HG02678 (cell line): ENCODE data around the gene ADAMTS17.

ENCODE experiments used
- ATAC-seq: cut with Tn5 transposase; IDR thresholded peaks from one replicate; pipeline ENCODE4 v1.9.1; 2021; ENCODE audit warnings: mild to moderate bottlenecking, moderate library complexity; ENCODE audit not compliant: unreplicated experiment

The ADAMTS17 gene

GRCh38 chr15:100279446-100279845, 62.3 kb downstream of the ADAMTS17 start:
- no peak for ATAC-seq

- ATAC-seq: no peak
These were observed 63.0 kb downstream of the ADAMTS17 start for GRCh38 chr15:100278596-100279380.

- no peak for ATAC-seq
These were observed 64.5 kb downstream of the ADAMTS17 start for GRCh38 chr15:100277087-100277855.

- ATAC-seq: no peak
These were observed 65.3 kb downstream of the ADAMTS17 start for GRCh38 chr15:100276506-100276905.

GRCh38 chr15:100275641-100276040, 66.1 kb downstream of the ADAMTS17 start:
- ATAC-seq: no peak

- no peak for ATAC-seq
These were observed 71.9 kb downstream of the ADAMTS17 start for GRCh38 chr15:100269831-100270230.

- no peak for ATAC-seq
These were observed 75.6 kb downstream of the ADAMTS17 start for GRCh38 chr15:100266166-100266565.

GRCh38 chr15:100265641-100266035, 76.1 kb downstream of the ADAMTS17 start:
- ATAC-seq: no peak

- no peak for ATAC-seq
These were observed 76.7 kb downstream of the ADAMTS17 start for GRCh38 chr15:100264994-100265640.

- ATAC-seq: no peak
These were observed 77.9 kb downstream of the ADAMTS17 start for GRCh38 chr15:100263721-100264455.

- ATAC-seq: no peak
These were observed 78.7 kb downstream of the ADAMTS17 start for GRCh38 chr15:100263031-100263430.

- ATAC-seq: no peak
These were observed 80.2 kb downstream of the ADAMTS17 start for GRCh38 chr15:100261302-100262240.

GRCh38 chr15:100259266-100259665, 82.5 kb downstream of the ADAMTS17 start:
- ATAC-seq: no peak

GRCh38 chr15:100256970-100257650, 84.7 kb downstream of the ADAMTS17 start:
- no peak for ATAC-seq

- ATAC-seq: no peak
These were observed 85.4 kb downstream of the ADAMTS17 start for GRCh38 chr15:100256101-100256969.

GRCh38 chr15:100255644-100256043, 86.1 kb downstream of the ADAMTS17 start:
- no peak for ATAC-seq

GRCh38 chr15:100254691-100255090, 87.1 kb downstream of the ADAMTS17 start:
- ATAC-seq: no peak

- ATAC-seq: no peak
These were observed 87.5 kb downstream of the ADAMTS17 start for GRCh38 chr15:100254285-100254684.
